LHCN-M2 (cell line): ENCODE measurements around the gene KCNE3. TPM values are rescaled to one million over a fixed set of nuclear protein-coding genes. Genes with fewer than 3 reads are reported as not detected.
A peak's percentile ranks its signal among the peaks of the same experiment; 100 is the strongest.

Experiments
- DNase-seq: peaks from one replicate; pipeline ENCODE4 v3.0.0-alpha.2; 2012; ENCODE audit warnings: low read depth
- polyA plus RNA-seq: library from polyadenylated mRNA; unstranded; fragments of >200 nt; gene quantifications from one replicate; pipeline ENCODE4 v1.2.1, GENCODE V29; 2012; ENCODE audit warnings: missing spikeins
- total RNA-seq: library from RNA; depleted of rRNA; stranded (reverse); fragments of >200 nt; gene quantifications from 2 replicates; pipeline ENCODE4 v1.2.3, GENCODE V29; 2014; rRNA removed

Gene KCNE3
- 0.23 and 0.51 TPM in 2 replicates for total RNA-seq
- 0.15 TPM for polyA plus RNA-seq

- no peak for DNase-seq
These were observed at the start of gene KCNE3 for GRCh38 chr11:74466916-74467885. TSS of gene KCNE3 (minus strand) at chr11:74467549. CDS start at chr11:74457563, 9,986 bp downstream.

- DNase-seq: no peak
These were observed 40.2 kb upstream of the KCNE3 start for GRCh38 chr11:74507582-74507981.

GRCh38 chr11:74506823-74507222 is 39.5 kb upstream of the KCNE3 start:
- peak; percentile 6 for DNase-seq

- no peak for DNase-seq
These were observed 38.6 kb upstream of the KCNE3 start for GRCh38 chr11:74505911-74506310.

- no peak for DNase-seq
These were observed 36.8 kb upstream of the KCNE3 start for GRCh38 chr11:74504100-74504691.

- DNase-seq: no peak
These were observed 27.6 kb upstream of the KCNE3 start for GRCh38 chr11:74494916-74495315.

- DNase-seq: peak; percentile 50
These were observed 26.7 kb upstream of the KCNE3 start for GRCh38 chr11:74493791-74494630.

- DNase-seq: peak; percentile 97
These were observed 25.8 kb upstream of the KCNE3 start, which contains the start of gene LIPT2 for GRCh38 chr11:74492974-74493790. TSS of gene LIPT2 (minus strand) at chr11:74493724. CDS start at chr11:74493703, 21 bp downstream.

GRCh38 chr11:74492084-74492483 is 24.7 kb upstream of the KCNE3 start:
- DNase-seq: peak; percentile 4

- no peak for DNase-seq
These were observed 23.6 kb upstream of the KCNE3 start for GRCh38 chr11:74490941-74491340.

- peak; percentile 5 for DNase-seq
These were observed 20.5 kb upstream of the KCNE3 start for GRCh38 chr11:74487875-74488274.

GRCh38 chr11:74485868-74486267 is 18.5 kb upstream of the KCNE3 start:
- no peak for DNase-seq

GRCh38 chr11:74480688-74481417 is 13.5 kb upstream of the KCNE3 start:
- no peak for DNase-seq

GRCh38 chr11:74479732-74480123 is 12.4 kb upstream of the KCNE3 start:
- no peak for DNase-seq

GRCh38 chr11:74478877-74479731 is 11.8 kb upstream of the KCNE3 start:
- DNase-seq: no peak

- no peak for DNase-seq
These were observed 9.2 kb upstream of the KCNE3 start for GRCh38 chr11:74476536-74476935.

- DNase-seq: no peak
These were observed 7.0 kb upstream of the KCNE3 start for GRCh38 chr11:74474316-74474715.

GRCh38 chr11:74473382-74474173 is 6.2 kb upstream of the KCNE3 start:
- DNase-seq: no peak
